ENCODE data around the gene SSU72. TPM values are rescaled to one million over a fixed set of nuclear protein-coding genes. Genes with fewer than 3 reads are reported as not detected.
A peak's percentile ranks its signal among the peaks of the same experiment; 100 is the strongest.

SSU72 gene
- total RNA-seq, 2 donors from 2014 or later = 120 to 175 TPM

DNA sequence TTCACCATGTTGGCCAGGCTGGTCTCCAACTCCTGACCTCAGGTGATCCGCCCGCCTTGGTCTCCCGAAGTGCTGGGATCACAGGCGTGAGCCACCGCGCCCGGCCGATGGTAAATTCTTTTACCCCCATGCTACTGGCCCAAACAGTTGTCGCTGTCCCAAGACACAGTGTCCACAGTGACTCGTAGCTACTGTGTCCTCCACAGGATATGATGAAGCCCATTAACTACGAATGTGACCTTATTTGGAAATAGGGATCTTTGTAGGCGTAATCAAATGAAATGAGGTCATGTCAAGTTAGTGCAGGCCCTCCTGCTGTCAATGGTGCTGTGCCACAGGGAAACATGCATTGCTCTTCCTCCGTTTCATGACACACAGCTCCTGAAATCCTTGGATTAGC is 16.8 kb upstream of the SSU72 start:
- Histone ChIP-seq H3K4me1 (no peaks in the 10 kb centered on the region), H3K4me3 (no peak overlapping the region), H3K27ac (no peak overlapping the region), H3K9me3 (no peaks in the 10 kb centered on the region), H3K36me3 (no peaks in the 10 kb centered on the region), H3K27me3 (peaks cover 1% of the 10 kb centered on the region), H3K9ac (ENCODE audit: low read depth in 2 of 2, low read length in 2 of 2) (no peak overlapping the region)
- TF ChIP-seq, protein P1, sequence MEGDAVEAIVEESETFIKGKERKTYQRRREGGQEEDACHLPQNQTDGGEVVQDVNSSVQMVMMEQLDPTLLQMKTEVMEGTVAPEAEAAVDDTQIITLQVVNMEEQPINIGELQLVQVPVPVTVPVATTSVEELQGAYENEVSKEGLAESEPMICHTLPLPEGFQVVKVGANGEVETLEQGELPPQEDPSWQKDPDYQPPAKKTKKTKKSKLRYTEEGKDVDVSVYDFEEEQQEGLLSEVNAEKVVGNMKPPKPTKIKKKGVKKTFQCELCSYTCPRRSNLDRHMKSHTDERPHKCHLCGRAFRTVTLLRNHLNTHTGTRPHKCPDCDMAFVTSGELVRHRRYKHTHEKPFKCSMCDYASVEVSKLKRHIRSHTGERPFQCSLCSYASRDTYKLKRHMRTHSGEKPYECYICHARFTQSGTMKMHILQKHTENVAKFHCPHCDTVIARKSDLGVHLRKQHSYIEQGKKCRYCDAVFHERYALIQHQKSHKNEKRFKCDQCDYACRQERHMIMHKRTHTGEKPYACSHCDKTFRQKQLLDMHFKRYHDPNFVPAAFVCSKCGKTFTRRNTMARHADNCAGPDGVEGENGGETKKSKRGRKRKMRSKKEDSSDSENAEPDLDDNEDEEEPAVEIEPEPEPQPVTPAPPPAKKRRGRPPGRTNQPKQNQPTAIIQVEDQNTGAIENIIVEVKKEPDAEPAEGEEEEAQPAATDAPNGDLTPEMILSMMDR (IDR thresholded peaks at IDR 0.05) = no peak
- no peak for DNase-seq
- intact Hi-C loops (cut with DNase I) = no loop called here

DNA sequence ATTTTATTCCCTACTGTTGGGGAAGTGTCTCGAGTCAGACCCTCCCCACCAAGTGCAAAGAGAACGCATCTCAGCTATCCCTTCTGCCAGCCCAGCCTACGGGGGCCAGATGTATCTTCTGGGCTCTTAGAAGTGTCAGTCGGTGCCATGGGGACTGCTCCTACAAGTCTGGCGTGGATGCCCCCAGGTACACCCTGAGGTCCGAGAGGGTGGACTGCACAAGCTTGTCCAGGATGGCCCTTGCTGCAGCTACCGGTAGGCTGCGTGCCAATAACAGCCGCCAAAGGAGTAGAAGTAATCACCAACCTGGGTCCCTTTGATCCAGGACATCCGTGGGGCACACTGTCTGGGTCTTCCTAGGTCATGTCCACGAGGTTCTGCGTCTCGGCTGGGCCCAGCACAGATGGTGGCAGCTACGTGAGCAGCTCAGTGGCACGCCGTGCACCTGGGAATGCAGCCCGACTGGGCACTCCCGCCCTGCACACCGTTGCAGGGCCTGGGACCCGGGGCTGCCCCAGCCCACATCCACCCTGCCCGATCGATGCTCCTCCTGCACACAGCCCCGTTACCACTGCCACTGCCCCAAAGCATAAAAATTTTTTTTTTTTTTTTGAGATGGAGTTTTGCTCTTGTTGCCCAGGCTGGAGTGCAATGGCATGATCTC is 8.8 kb upstream of the SSU72 start:
- H3K9me3 ChIP-seq = no peaks in the 10 kb centered on the region
- no peaks in the 10 kb centered on the region for H3K27me3 ChIP-seq
- DNase-seq = no peak
- H3K27ac ChIP-seq = no peak overlapping the region
- no peak overlapping the region for H3K9ac ChIP-seq (ENCODE audit: low read depth in 2 of 2, low read length in 2 of 2)
- H3K36me3 ChIP-seq = no peaks in the 10 kb centered on the region
- H3K4me1 ChIP-seq = no peaks in the 10 kb centered on the region
- no peak overlapping the region for H3K4me3 ChIP-seq
- TF ChIP-seq, protein P1 (IDR thresholded peaks at IDR 0.05) = no peak
- intact Hi-C loops (cut with DNase I) = no loop called here

GRCh38 chr1:1582585-1583346 is 8.1 kb upstream of the SSU72 start:
- Histone ChIP-seq H3K9ac (ENCODE audit: low read depth in 2 of 2, low read length in 2 of 2) (no peak overlapping the region), H3K4me3 (no peak overlapping the region), H3K27me3 (no peaks in the 10 kb centered on the region), H3K9me3 (no peaks in the 10 kb centered on the region), H3K36me3 (no peaks in the 10 kb centered on the region), H3K27ac (no peak overlapping the region), H3K4me1 (no peaks in the 10 kb centered on the region)
- no peak for DNase-seq
- TF ChIP-seq, protein P1 (IDR thresholded peaks at IDR 0.05) = no peak
- intact Hi-C loops (cut with DNase I) = no loop called here

- intact Hi-C loops (cut with DNase I) = no loop called here
- no peak for DNase-seq
- Histone ChIP-seq H3K4me3 (no peak overlapping the region), H3K9me3 (no peaks in the 10 kb centered on the region), H3K4me1 (peaks cover 8% of the 10 kb centered on the region), H3K27ac (no peak overlapping the region), H3K9ac (ENCODE audit: low read depth in 2 of 2, low read length in 2 of 2) (no peak overlapping the region), H3K27me3 (no peaks in the 10 kb centered on the region), H3K36me3 (no peaks in the 10 kb centered on the region)
- TF ChIP-seq, protein P1 (IDR thresholded peaks at IDR 0.05) = no peak
Observed at GRCh38 chr1:1578371-1578940, 3.8 kb upstream of the SSU72 start.

GRCh38 chr1:1577367-1578011 is 2.8 kb upstream of the SSU72 start:
- no peak overlapping the region for H3K27ac ChIP-seq
- H3K9me3 ChIP-seq = no peaks in the 10 kb centered on the region
- peak; percentile 56 for DNase-seq
- H3K36me3 ChIP-seq = no peaks in the 10 kb centered on the region
- TF ChIP-seq, protein P1 (IDR thresholded peaks at IDR 0.05) = no peak
- peaks cover 8% of the 10 kb centered on the region for H3K4me1 ChIP-seq
- peak overlapping the region in 1 of 2 donors; percentile 32 for H3K9ac ChIP-seq (ENCODE audit: low read depth in 2 of 2, low read length in 2 of 2)
- no peaks in the 10 kb centered on the region for H3K27me3 ChIP-seq
- H3K4me3 ChIP-seq = no peak overlapping the region
- intact Hi-C loops (cut with DNase I) = no loop called here

All from colonic mucosa (tissue), 4 donors.